Measurements from ENCODE around the gene GRM4.
"Not testable (repeated sequence)": the region's sequence is repeated elsewhere in the genome, so short reads cannot be mapped to it uniquely, and the experiment has no call there.

Gene GRM4

GRCh38 chr6:34018026-34018425 lies 127.9 kb downstream of the GRM4 start:
- DNase-seq: no peak

- DNase-seq: no peak
Measured at GRCh38 chr6:34017106-34017805, 128.6 kb downstream of the GRM4 start.

- DNase-seq: not testable (repeated sequence)
Measured at GRCh38 chr6:34016573-34016972, 129.3 kb downstream of the GRM4 start.

GRCh38 chr6:34015586-34015985 lies 130.3 kb downstream of the GRM4 start:
- no peak for DNase-seq

- no peak for DNase-seq
Measured at GRCh38 chr6:34011264-34011663, 134.6 kb downstream of the GRM4 start.

- peak; percentile 84 for DNase-seq
Measured at GRCh38 chr6:34005901-34006531, 139.9 kb downstream of the GRM4 start.

- no peak for DNase-seq
Measured at GRCh38 chr6:34004706-34005105, 141.2 kb downstream of the GRM4 start.

GRCh38 chr6:34003962-34004361 lies 141.9 kb downstream of the GRM4 start:
- no peak for DNase-seq

- DNase-seq: no peak
Measured at GRCh38 chr6:34001706-34002621, 143.9 kb downstream of the GRM4 start.

- no peak for DNase-seq
Measured at GRCh38 chr6:34000281-34000680, 145.6 kb downstream of the GRM4 start.

GRCh38 chr6:33999567-33999966 lies 146.3 kb downstream of the GRM4 start:
- no peak for DNase-seq

GRCh38 chr6:33998660-33999059 lies 147.2 kb downstream of the GRM4 start:
- DNase-seq: no peak

GRCh38 chr6:33997265-33997664 lies 148.6 kb downstream of the GRM4 start:
- DNase-seq: no peak

GRCh38 chr6:33996120-33996475 lies 149.8 kb downstream of the GRM4 start:
- DNase-seq: no peak

- DNase-seq: no peak
Measured at GRCh38 chr6:33995309-33996119, 150.4 kb downstream of the GRM4 start.

- no peak for DNase-seq
Measured at GRCh38 chr6:33994472-33995308, 151.2 kb downstream of the GRM4 start.

GRCh38 chr6:33993653-33994471 lies 152.0 kb downstream of the GRM4 start:
- no peak for DNase-seq

GRCh38 chr6:33993091-33993490 lies 152.8 kb downstream of the GRM4 start:
- peak; percentile 45 for DNase-seq

GRCh38 chr6:33992191-33992590 lies 153.7 kb downstream of the GRM4 start:
- DNase-seq: peak; percentile 29

GRCh38 chr6:33991610-33992009 lies 154.3 kb downstream of the GRM4 start:
- no peak for DNase-seq

GRCh38 chr6:33990061-33990541 lies 155.8 kb downstream of the GRM4 start:
- peak; percentile 25 for DNase-seq
